ENCODE measurements around the gene EPS8L2.

- TF ChIP-seq BMI1 (IDR thresholded peaks at IDR 0.05; ENCODE audit: borderline replicate concordance): no peak
- TF ChIP-seq CTCF (IDR thresholded peaks at IDR 0.05 in 2 of 3, conservative IDR thresholded peaks at IDR 0.05 in 1 of 3; ENCODE audit: control insufficient read depth in 2 of 3, extremely low read depth in 1 of 3, insufficient read depth in 1 of 3, low read depth in 3 of 3, low read length in 3 of 3): no peak
- no peak for TF ChIP-seq ZZZ3 (IDR thresholded peaks at IDR 0.05; ENCODE audit: control insufficient read depth, insufficient read length, low read depth)
- TF ChIP-seq TARDBP (IDR thresholded peaks at IDR 0.05; ENCODE audit: borderline replicate concordance): no peak
- no peak for TF ChIP-seq EP300 (IDR thresholded peaks at IDR 0.05; ENCODE audit: borderline replicate concordance in 1 of 2, control insufficient read depth in 1 of 2, low read depth in 2 of 2, low read length in 2 of 2)
- no peak for TF ChIP-seq ZNF274 (IDR thresholded peaks at IDR 0.05; ENCODE audit: insufficient read depth, insufficient read length)
- TF ChIP-seq SKIL (IDR thresholded peaks at IDR 0.05; ENCODE audit: low read depth, poor library complexity, severe bottlenecking): no peak
- no peak for TF ChIP-seq POLR2A (IDR thresholded peaks at IDR 0.05; ENCODE audit: low read depth, low read length)
- no peak for TF ChIP-seq ZNF592 (IDR thresholded peaks at IDR 0.05)
- TF ChIP-seq USF2 (IDR thresholded peaks at IDR 0.05; ENCODE audit: borderline replicate concordance, low read depth, low read length): no peak
Measured at GRCh38 chr11:720642-721246, 14.7 kb downstream of the EPS8L2 start.

All from GM12878 (cell line).